Spleen (tissue), 7 donors: ENCODE measurements around the gene WSCD2.

Experiments
- CTCF ChIP-seq, 11 experiments: fragments of 200-600 bp in 7 of 11; fragments of 450-650 bp in 4 of 11; sonication (generic) in 4 of 11; IDR thresholded peaks in 8 of 11; conservative IDR thresholded peaks in 3 of 11; 1 replicate in 7 of 11; 2 replicates in 4 of 11; pipeline versions ENCODE4 v1.4.0 to v1.8.0; 2016 to 2021; ENCODE audit warnings: antibody characterized with exemption in 11 of 11, inconsistent platforms in 4 of 11, mild to moderate bottlenecking in 1 of 11
- POLR2A ChIP-seq, 3 donors: fragments of 450-650 bp; IDR thresholded peaks; one replicate each; pipeline ENCODE4 v1.5.1; 2017; ENCODE audit warnings: antibody characterized with exemption in 3 of 3, mild to moderate bottlenecking in 1 of 3
- donor health status: DM: no; HTN: no; CAD: no; lungs with moderate emphysema.
- donor health status: DM: no; HTN: no; CAD: no.
- donor health status: DM: no; HTN: no; CAD: no.

- no peak for TF ChIP-seq CTCF (IDR thresholded peaks at IDR 0.05 in 8 of 11, conservative IDR thresholded peaks at IDR 0.05 in 3 of 11)
- TF ChIP-seq POLR2A (IDR thresholded peaks at IDR 0.05), result no peak
Observed at GRCh38 chr12:108099778-108100489, 29.2 kb upstream of the WSCD2 start.
